OCI-LY1 (cell line): Measurements from ENCODE around the gene CEP104.

Experiments
- H2AFZ ChIP-seq: fragments of 200-600 bp; sonication (generic), shearing (Covaris generic); 2 replicates; pipeline ENCODE4 v1.6.0; 2014; ENCODE audit warnings: antibody characterized with exemption, mild to moderate bottlenecking, low read length
- H3F3A ChIP-seq: fragments of 200-600 bp; sonication (generic), shearing (Covaris generic); 2 replicates; pipeline ENCODE4 v1.6.0; 2014; ENCODE audit warnings: mild to moderate bottlenecking, antibody characterized with exemption, low read length, moderate library complexity; ENCODE audit not compliant: insufficient read depth
- H3K27ac ChIP-seq: fragments of 200-600 bp; sonication (generic); 2 replicates; pipeline ENCODE4 v1.5.1; 2014; ENCODE audit warnings: low read length, mixed run types, mild to moderate bottlenecking, low read depth; ENCODE audit not compliant: poor library complexity, severe bottlenecking
- H3K27me3 ChIP-seq: fragments of 200-600 bp; sonication (generic); 2 replicates; pipeline ENCODE4 v1.6.0; 2014; ENCODE audit warnings: antibody characterized with exemption, mild to moderate bottlenecking, low read length, moderate library complexity; ENCODE audit not compliant: insufficient read depth
- H3K36me3 ChIP-seq: fragments of 200-600 bp; sonication (generic); 2 replicates; pipeline ENCODE4 v1.6.1; 2014; ENCODE audit warnings: mild to moderate bottlenecking, antibody characterized with exemption, low read length, moderate library complexity, mixed read lengths; ENCODE audit not compliant: insufficient read depth
- H3K4me1 ChIP-seq: fragments of 200-600 bp; sonication (generic); 2 replicates; pipeline ENCODE4 v1.5.1; 2014; ENCODE audit warnings: mild to moderate bottlenecking, low read length, moderate library complexity; ENCODE audit not compliant: insufficient read depth, severe bottlenecking
- H3K4me2 ChIP-seq: fragments of 200-600 bp; sonication (generic), shearing (Covaris generic); 2 replicates; pipeline ENCODE4 v1.6.1; 2014; ENCODE audit warnings: low read length
- H3K4me3 ChIP-seq: fragments of 200-600 bp; sonication (generic); 2 replicates; pipeline ENCODE4 v1.5.1; 2014; ENCODE audit warnings: low read length, low read depth, mild to moderate bottlenecking, mixed read lengths; ENCODE audit not compliant: poor library complexity, severe bottlenecking
- H3K79me2 ChIP-seq: fragments of 200-600 bp; shearing (Covaris generic); 2 replicates; pipeline ENCODE4 v1.6.1; 2016; ENCODE audit warnings: mixed run types, low read length, mixed read lengths; ENCODE audit not compliant: insufficient read depth
- H3K9ac ChIP-seq: fragments of 200-600 bp; sonication (generic), shearing (Covaris generic); 2 replicates; pipeline ENCODE4 v1.6.1; 2014; ENCODE audit warnings: mild to moderate bottlenecking, low read length, mixed read lengths
- H3K9me2 ChIP-seq: fragments of 200-600 bp; sonication (generic), shearing (Covaris generic); 2 replicates; pipeline ENCODE4 v1.6.1; 2014; ENCODE audit warnings: low read depth, mild to moderate bottlenecking, low read length, mixed read lengths
- H3K9me3 ChIP-seq: fragments of 200-600 bp; shearing (Covaris generic); 2 replicates; pipeline ENCODE4 v1.6.1; 2014; ENCODE audit warnings: low read length, mixed read lengths
- H4K20me1 ChIP-seq: fragments of 200-600 bp; sonication (generic), shearing (Covaris generic); 2 replicates; pipeline ENCODE4 v1.6.0; 2016; ENCODE audit warnings: mild to moderate bottlenecking, low read length; ENCODE audit not compliant: insufficient read depth
- EZH2 ChIP-seq: fragments of 200-600 bp; sonication (generic), shearing (Covaris generic); IDR thresholded peaks from 2 replicates; pipeline ENCODE4 v1.8.0; 2017; ENCODE audit warnings: borderline replicate concordance, mixed run types, mild to moderate bottlenecking, antibody characterized with exemption, low read length, moderate library complexity, mixed read lengths
- TF ChIP-seq, protein P1 (sequence below): fragments of 200-600 bp; sonication (generic), shearing (Covaris generic); IDR thresholded peaks from 2 replicates; pipeline ENCODE4 v1.5.1; 2017; ENCODE audit warnings: mild to moderate bottlenecking, antibody characterized with exemption, low read length, moderate library complexity, mixed read lengths

CEP104 gene

DNA sequence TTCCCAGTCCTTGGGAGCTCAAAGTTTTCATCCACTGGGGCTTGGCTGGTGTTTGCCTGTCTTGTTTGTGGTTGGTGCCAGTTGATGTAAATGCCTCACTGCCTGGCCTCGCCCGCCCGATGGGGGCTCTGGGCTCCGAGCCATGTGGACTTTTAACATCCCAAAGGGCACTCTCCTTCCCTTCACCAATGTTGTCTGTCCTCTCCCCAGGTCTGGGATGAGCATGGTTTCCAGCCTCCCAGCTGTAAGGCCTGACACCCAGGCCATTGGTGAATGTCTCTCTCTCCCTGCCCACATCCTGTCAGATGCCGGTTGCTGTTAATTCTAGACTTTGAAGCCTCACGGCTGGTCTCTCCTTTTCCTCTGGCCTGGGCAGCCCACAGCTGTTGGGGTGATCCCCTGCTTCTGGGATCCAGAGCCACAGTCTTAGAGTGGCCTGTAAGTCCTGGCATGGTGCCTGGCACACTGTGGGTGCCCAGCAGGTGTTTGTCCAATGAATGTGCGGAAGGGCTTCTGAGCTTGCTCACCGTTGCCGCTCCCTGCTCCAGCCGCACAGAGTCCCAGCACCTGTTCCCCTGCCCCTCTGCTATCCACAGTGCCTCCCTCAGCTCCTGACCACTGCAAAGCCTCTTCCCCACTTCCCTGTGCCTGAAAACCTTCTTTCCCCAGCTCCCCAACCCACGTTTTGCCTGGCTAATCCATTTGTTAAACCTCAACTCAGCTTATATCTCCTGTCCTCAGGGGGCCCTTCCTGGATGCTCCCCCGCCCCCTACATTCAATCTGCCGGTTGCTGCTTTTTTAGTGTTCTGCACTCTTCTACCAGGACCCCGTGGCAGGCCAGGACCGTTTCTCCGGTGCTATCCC lies 46.4 kb upstream of the CEP104 start:
- peaks cover 14% of the 10 kb centered on the region for H3K79me2 ChIP-seq
- peak overlapping the region; percentile 97 for H3K27ac ChIP-seq
- peak overlapping the region; percentile 40; the same call in 1 of the 2 replicates for H3K9ac ChIP-seq
- H3K9me3 ChIP-seq, result no peaks in the 10 kb centered on the region
- H3K36me3 ChIP-seq, result no peaks in the 10 kb centered on the region
- no peak overlapping the region for H2AFZ ChIP-seq
- H3K4me3 ChIP-seq, result no peak overlapping the region
- peaks cover 82% of the 10 kb centered on the region for H3K4me1 ChIP-seq
- no peaks in the 10 kb centered on the region for H3K27me3 ChIP-seq
- H3F3A ChIP-seq, result 0 out of 2 replicates have a peak, but pooled peaks cover 6% of the 10 kb centered on the region
- no peaks in the 10 kb centered on the region for H4K20me1 ChIP-seq
- peak overlapping the region; percentile 33 for H3K4me2 ChIP-seq
- TF ChIP-seq, protein P1, sequence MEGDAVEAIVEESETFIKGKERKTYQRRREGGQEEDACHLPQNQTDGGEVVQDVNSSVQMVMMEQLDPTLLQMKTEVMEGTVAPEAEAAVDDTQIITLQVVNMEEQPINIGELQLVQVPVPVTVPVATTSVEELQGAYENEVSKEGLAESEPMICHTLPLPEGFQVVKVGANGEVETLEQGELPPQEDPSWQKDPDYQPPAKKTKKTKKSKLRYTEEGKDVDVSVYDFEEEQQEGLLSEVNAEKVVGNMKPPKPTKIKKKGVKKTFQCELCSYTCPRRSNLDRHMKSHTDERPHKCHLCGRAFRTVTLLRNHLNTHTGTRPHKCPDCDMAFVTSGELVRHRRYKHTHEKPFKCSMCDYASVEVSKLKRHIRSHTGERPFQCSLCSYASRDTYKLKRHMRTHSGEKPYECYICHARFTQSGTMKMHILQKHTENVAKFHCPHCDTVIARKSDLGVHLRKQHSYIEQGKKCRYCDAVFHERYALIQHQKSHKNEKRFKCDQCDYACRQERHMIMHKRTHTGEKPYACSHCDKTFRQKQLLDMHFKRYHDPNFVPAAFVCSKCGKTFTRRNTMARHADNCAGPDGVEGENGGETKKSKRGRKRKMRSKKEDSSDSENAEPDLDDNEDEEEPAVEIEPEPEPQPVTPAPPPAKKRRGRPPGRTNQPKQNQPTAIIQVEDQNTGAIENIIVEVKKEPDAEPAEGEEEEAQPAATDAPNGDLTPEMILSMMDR, result no peak
- TF ChIP-seq EZH2, result no peak
- no peaks in the 10 kb centered on the region for H3K9me2 ChIP-seq

GRCh38 chr1:3902571-3903091 lies 45.6 kb upstream of the CEP104 start:
- no peak for TF ChIP-seq EZH2
- TF ChIP-seq, protein P1, result no peak
- peaks cover 15% of the 10 kb centered on the region for H3K79me2 ChIP-seq

DNA sequence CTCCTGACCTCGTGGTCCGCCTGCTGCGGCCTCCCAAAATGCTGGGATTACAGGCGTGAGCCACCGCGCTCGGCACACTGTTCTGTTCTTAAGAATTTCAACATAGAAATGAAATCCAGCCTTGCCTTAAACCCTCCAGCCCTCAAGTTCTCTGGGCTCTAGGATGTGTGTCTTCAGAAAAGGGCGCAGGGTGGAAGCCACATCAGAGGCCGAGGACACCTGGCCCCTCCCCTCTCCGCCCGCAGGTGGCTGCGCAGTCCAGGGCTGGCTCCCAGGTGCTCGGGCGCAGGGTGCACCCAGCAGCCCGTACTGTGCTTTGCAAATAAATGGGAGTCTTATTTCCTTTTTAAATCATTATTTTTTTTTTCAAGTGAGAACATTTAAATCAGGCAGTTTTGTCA lies 45.1 kb upstream of the CEP104 start:
- Histone ChIP-seq H3K36me3 (peaks cover 6% of the 10 kb centered on the region), H3K27ac (peak overlapping the region; percentile 97), H3K4me2 (no peak overlapping the region), H3K9me2 (no peaks in the 10 kb centered on the region), H4K20me1 (no peaks in the 10 kb centered on the region), H3K79me2 (peaks cover 18% of the 10 kb centered on the region), H3K27me3 (no peaks in the 10 kb centered on the region), H3K4me1 (peaks cover 69% of the 10 kb centered on the region), H3K9me3 (0 out of 2 replicates have a peak, but pooled peaks cover 3% of the 10 kb centered on the region), H3F3A (0 out of 2 replicates have a peak, but pooled peaks cover 6% of the 10 kb centered on the region), H2AFZ (no peak overlapping the region), H3K4me3 (no peak overlapping the region), H3K9ac (no peak overlapping the region)
- TF ChIP-seq, protein P1, result no peak
- TF ChIP-seq EZH2, result no peak

More at GRCh38 chr1:3902571-3903091, 45.6 kb upstream of the CEP104 start:
- Histone ChIP-seq H3K4me3 (no peak overlapping the region), H3K36me3 (peaks cover 6% of the 10 kb centered on the region), H3K9ac (peak overlapping the region; percentile 40; the same call in 1 of the 2 replicates), H3K9me2 (no peaks in the 10 kb centered on the region), H3F3A (0 out of 2 replicates have a peak, but pooled peaks cover 6% of the 10 kb centered on the region), H3K27ac (peak overlapping the region; percentile 97), H4K20me1 (no peaks in the 10 kb centered on the region), H3K9me3 (0 out of 2 replicates have a peak, but pooled peaks cover 3% of the 10 kb centered on the region), H3K4me2 (peak overlapping the region; percentile 33), H3K27me3 (no peaks in the 10 kb centered on the region), H3K4me1 (peaks cover 74% of the 10 kb centered on the region), H2AFZ (no peak overlapping the region)
